ENCODE data around the gene ATG4A. TPM values are rescaled to one million over a fixed set of nuclear protein-coding genes. Genes with fewer than 3 reads are reported as not detected.

ATG4A gene
- total RNA-seq, 5 donors from 2014 or later (not counting 1 experiment from before 2014, with no cell fraction given): 6.2 to 10.1 (median 8.7) TPM

DNA sequence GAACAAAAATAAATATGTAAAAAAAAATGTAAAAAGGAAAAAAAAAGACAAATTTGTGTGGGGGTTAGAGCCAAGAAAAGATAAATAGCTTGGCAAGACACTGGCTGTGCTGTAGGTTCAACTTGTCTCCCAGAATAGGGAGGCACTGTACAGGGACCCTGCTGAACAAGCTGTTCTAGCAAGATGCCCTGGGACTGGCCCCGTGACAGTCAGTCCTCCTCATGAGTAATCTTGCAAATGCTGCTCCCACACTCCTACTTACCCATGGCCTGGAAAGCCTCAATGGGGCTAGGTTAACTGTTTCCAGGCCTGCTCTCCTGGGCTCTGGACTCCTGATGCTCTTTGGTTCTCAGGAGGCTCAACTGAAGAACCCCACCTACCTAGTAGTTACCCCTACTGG is 106.8 kb downstream of the ATG4A start:
- Histone ChIP-seq H3K27ac (ENCODE audit: low read length) (no peak overlapping the region), H3K9me3 (no peaks in the 10 kb centered on the region), H3K27me3 (replicated peaks in 1 of 2; ENCODE audit: control insufficient read depth in 2 of 2, extremely low read depth in 1 of 2, insufficient read depth in 2 of 2, low read length in 1 of 2) (no peaks in the 10 kb centered on the region), H3K36me3 (ENCODE audit: control insufficient read depth in 2 of 2, extremely low read depth in 1 of 2, insufficient read depth in 1 of 2, low read length in 1 of 2) (no peaks in the 10 kb centered on the region), H3K4me3 (ENCODE audit: control insufficient read depth in 1 of 2, extremely low read depth in 1 of 2, low read length in 1 of 2) (no peak overlapping the region), H3K4me1 (ENCODE audit: control insufficient read depth in 1 of 2, extremely low read depth in 1 of 2, insufficient read depth in 2 of 2, low read length in 2 of 2) (no peaks in the 10 kb centered on the region)
- ATAC-seq (replicated peaks in 1 of 4): no peak
- Mint-ChIP-seq H3K4me1 (no peaks in the 10 kb centered on the region), H3K36me3 (no peaks in the 10 kb centered on the region), H3K27ac (no peak overlapping the region), H3K9me3 (no peaks in the 10 kb centered on the region), H3K4me3 (no peak overlapping the region), H3K27me3 (peaks cover 2 to 32% of the 10 kb centered on the region in 2 donors)
- POLR2A ChIA-PET: no interaction called here
- no CpG with 5 or more reads among the region's 1 CpG for WGBS (ENCODE audit: insufficient coverage)
- CTCF ChIA-PET: no interaction called here
- DNase-seq: no peak

- DNase-seq (no peak), ATAC-seq (replicated peaks in 1 of 4) (no peak)
- H3K36me3 Mint-ChIP-seq: no peaks in the 10 kb centered on the region
- Histone ChIP-seq H3K9me3 (no peaks in the 10 kb centered on the region), H3K36me3 (ENCODE audit: control insufficient read depth in 2 of 2, extremely low read depth in 1 of 2, insufficient read depth in 1 of 2, low read length in 1 of 2) (no peaks in the 10 kb centered on the region), H3K4me3 (ENCODE audit: control insufficient read depth in 1 of 2, extremely low read depth in 1 of 2, low read length in 1 of 2) (no peak overlapping the region), H3K27ac (ENCODE audit: low read length) (no peak overlapping the region), H3K4me1 (ENCODE audit: control insufficient read depth in 1 of 2, extremely low read depth in 1 of 2, insufficient read depth in 2 of 2, low read length in 2 of 2) (no peaks in the 10 kb centered on the region), H3K27me3 (replicated peaks in 1 of 2; ENCODE audit: control insufficient read depth in 2 of 2, extremely low read depth in 1 of 2, insufficient read depth in 2 of 2, low read length in 1 of 2) (no peaks in the 10 kb centered on the region)
- no peaks in the 10 kb centered on the region for H3K9me3 Mint-ChIP-seq
- H3K27ac Mint-ChIP-seq: no peak overlapping the region
- CTCF ChIA-PET: no interaction called here
- POLR2A ChIA-PET: no interaction called here
- H3K4me3 Mint-ChIP-seq: no peak overlapping the region
- no CpG with 5 or more reads among the region's 2 CpGs for WGBS (ENCODE audit: insufficient coverage)
- H3K4me1 Mint-ChIP-seq: no peaks in the 10 kb centered on the region
- H3K27me3 Mint-ChIP-seq: peaks cover 2 to 36% of the 10 kb centered on the region in 2 donors
Observed at GRCh38 chrX:108199041-108199440, 107.5 kb downstream of the ATG4A start.

DNA sequence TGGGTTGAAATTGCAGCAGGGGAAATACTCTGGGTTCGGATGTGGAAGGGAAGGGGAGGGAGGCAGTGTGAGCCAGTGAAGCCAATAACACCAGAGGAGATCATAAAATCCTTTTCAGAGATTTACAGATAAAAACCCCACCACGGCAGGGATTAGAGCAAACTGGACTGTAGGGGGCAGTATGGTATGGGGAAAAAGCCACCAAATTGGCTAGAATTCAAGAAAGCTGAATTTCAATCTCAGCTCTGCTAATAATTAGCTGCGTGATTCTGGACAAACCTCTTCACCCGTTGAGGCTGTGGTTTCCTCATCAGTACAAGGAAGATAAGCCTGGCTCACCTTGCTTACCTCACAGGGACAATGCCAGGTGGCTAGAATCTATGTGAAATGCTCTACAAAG is 108.1 kb downstream of the ATG4A start:
- no peaks in the 10 kb centered on the region for H3K9me3 ChIP-seq
- no peaks in the 10 kb centered on the region for H3K36me3 ChIP-seq (ENCODE audit: control insufficient read depth in 2 of 2, extremely low read depth in 1 of 2, insufficient read depth in 1 of 2, low read length in 1 of 2)
- no peaks in the 10 kb centered on the region for H3K9me3 Mint-ChIP-seq
- POLR2A ChIA-PET: interaction anchor here in 1 of 2 donors (0.7 kb wide), 1 partner anchor 466 kb away, joined by 4 read pairs; no protein-coding TSS in a partner anchor
- no peaks in the 10 kb centered on the region for H3K4me1 Mint-ChIP-seq
- WGBS (ENCODE audit: insufficient coverage): no CpG with 5 or more reads among the region's 4 CpGs
- no peak overlapping the region for H3K27ac ChIP-seq (ENCODE audit: low read length)
- ATAC-seq (replicated peaks in 1 of 4) (no peak), DNase-seq (peak in 1 of 35 experiments; percentile 1)
- H3K27ac Mint-ChIP-seq: no peak overlapping the region
- H3K4me3 Mint-ChIP-seq: no peak overlapping the region
- H3K27me3 ChIP-seq (replicated peaks in 1 of 2; ENCODE audit: control insufficient read depth in 2 of 2, extremely low read depth in 1 of 2, insufficient read depth in 2 of 2, low read length in 1 of 2): no peaks in the 10 kb centered on the region
- no peaks in the 10 kb centered on the region for H3K4me1 ChIP-seq (ENCODE audit: control insufficient read depth in 1 of 2, extremely low read depth in 1 of 2, insufficient read depth in 2 of 2, low read length in 2 of 2)
- H3K36me3 Mint-ChIP-seq: no peaks in the 10 kb centered on the region
- CTCF ChIA-PET: interaction anchor here in 1 of 2 donors (0.6 kb wide), 1 partner anchor 28 kb away, joined by 3 read pairs; no protein-coding TSS in a partner anchor
- no peak overlapping the region for H3K4me3 ChIP-seq (ENCODE audit: control insufficient read depth in 1 of 2, extremely low read depth in 1 of 2, low read length in 1 of 2)
- H3K27me3 Mint-ChIP-seq: peaks cover 2 to 40% of the 10 kb centered on the region in 2 donors

DNA sequence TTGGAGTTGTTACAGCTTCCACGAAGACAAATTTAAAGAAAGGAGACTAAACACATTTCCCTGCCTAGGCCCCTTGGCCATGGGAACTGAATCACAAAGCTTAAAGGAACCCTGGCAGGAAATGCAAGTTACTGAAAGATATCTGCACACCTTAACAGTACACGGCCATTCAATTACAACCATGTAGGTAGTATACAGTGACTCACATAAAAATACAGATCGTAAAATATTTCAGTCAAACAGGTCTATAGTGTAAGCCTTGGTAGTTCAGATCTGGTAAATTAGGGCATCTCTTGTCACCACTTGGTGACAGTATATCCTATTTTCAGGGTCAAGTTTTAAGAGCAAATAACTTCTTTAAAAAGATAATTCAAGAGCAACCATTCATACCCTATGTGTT is 112.0 kb downstream of the ATG4A start:
- no peak for ATAC-seq (replicated peaks in 1 of 4)
- ChIA-PET POLR2A (no interaction called here), CTCF (interaction anchor here in 1 of 2 donors (0.6 kb wide), 1 partner anchor 598 kb away, joined by 5 read pairs; no protein-coding TSS in a partner anchor)
- Histone ChIP-seq H3K27ac (ENCODE audit: low read length) (no peak overlapping the region), H3K27me3 (replicated peaks in 1 of 2; ENCODE audit: control insufficient read depth in 2 of 2, extremely low read depth in 1 of 2, insufficient read depth in 2 of 2, low read length in 1 of 2) (no peaks in the 10 kb centered on the region), H3K4me1 (ENCODE audit: control insufficient read depth in 1 of 2, extremely low read depth in 1 of 2, insufficient read depth in 2 of 2, low read length in 2 of 2) (no peaks in the 10 kb centered on the region), H3K36me3 (ENCODE audit: control insufficient read depth in 2 of 2, extremely low read depth in 1 of 2, insufficient read depth in 1 of 2, low read length in 1 of 2) (no peaks in the 10 kb centered on the region), H3K4me3 (ENCODE audit: control insufficient read depth in 1 of 2, extremely low read depth in 1 of 2, low read length in 1 of 2) (no peak overlapping the region), H3K9me3 (no peaks in the 10 kb centered on the region)
- Mint-ChIP-seq H3K4me3 (no peak overlapping the region), H3K9me3 (no peaks in the 10 kb centered on the region), H3K27me3 (peaks cover 2 to 43% of the 10 kb centered on the region in 2 donors), H3K4me1 (no peaks in the 10 kb centered on the region), H3K27ac (no peak overlapping the region), H3K36me3 (no peaks in the 10 kb centered on the region)
- WGBS (ENCODE audit: insufficient coverage): no CpG with 5 or more reads among the region's 3 CpGs
- no peak for DNase-seq

Other genes starting within 250 kb of the ATG4A start
- gene TEX13B, start 109.4 kb upstream of the ATG4A start, total RNA-seq: not detected
- gene VSIG1, start 46.7 kb upstream of the ATG4A start, total RNA-seq: 10 to 100 TPM; 24.6 to 34.4 (median 32.7) TPM
- 10 to 100 TPM; 14.0 to 30.9 (median 25.3) TPM for gene PSMD10, start 236 bp upstream of the ATG4A start, total RNA-seq